HG02970 (cell line): ENCODE data around the gene ADAMTSL2.

ENCODE experiments used
- ATAC-seq: cut with Tn5 transposase; IDR thresholded peaks from one replicate; pipeline ENCODE4 v1.9.1; 2021; ENCODE audit warnings: mild to moderate bottlenecking, moderate library complexity, moderate number of reproducible peaks; ENCODE audit not compliant: unreplicated experiment, low FRiP score

Gene ADAMTSL2

DNA sequence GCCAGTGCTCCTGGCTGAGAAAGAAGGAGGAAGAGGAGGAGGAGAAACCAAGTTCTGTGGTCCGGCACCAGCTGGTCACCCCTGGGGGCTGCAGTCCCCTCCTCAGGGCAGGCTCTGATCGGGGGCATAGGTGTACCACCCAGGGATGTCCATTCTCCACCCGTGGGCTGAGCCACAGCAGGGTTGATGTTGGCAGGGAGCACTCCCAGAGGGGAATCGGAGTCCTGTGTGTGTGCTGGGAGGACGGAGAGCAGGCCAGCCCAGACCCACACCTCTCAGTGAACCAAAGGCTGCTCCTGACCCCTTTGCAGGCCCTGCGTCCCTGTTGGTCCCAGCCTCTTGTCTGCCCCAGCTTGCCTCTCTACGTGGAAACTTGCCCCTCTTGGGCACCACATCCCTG is 4.6 kb upstream of the ADAMTSL2 start:
- no peak for ATAC-seq

GRCh38 chr9:133531293-133531692 is 3.2 kb upstream of the ADAMTSL2 start:
- ATAC-seq = no peak

DNA sequence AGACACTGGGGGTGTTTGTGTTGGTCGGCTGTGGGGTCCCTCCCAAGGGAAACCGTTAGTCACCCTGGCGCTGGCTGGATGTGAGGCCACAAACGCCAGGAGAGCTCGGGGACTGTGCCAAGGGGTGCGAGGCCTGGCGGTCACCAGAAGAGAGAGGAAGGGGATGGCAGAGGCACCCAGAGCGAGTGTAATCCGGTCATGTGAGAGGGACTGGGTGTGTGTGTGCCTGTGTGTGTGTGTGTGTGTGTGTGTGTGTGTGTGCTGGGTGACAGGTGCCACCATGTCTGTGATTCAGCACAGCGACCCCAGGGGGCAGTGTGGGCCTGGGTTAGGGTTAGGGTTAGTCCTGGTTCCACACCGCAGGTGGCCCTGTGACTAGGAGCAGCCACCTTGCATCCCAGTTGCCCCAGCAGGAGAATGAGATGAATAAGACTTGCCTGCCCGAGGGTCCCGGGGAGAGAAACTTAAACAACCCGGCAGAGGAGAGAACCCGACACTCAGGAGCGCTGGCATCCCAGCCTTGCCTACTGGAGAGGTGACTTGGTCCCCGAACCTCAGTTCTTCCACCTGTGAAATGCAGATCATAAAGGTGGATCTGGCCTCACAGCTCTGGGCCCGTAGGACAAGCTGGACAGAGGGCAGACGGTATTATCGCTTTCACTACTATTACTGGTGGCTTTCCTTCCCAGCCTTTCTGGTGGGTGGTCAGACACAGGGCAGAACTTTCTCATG is 1.4 kb upstream of the ADAMTSL2 start:
- ATAC-seq = no peak

- no peak for ATAC-seq
Observed at GRCh38 chr9:133533857-133534256, 647 bp upstream of the ADAMTSL2 start.

GRCh38 chr9:133535306-133535877 is 888 bp downstream of the ADAMTSL2 start:
- ATAC-seq = no peak

DNA sequence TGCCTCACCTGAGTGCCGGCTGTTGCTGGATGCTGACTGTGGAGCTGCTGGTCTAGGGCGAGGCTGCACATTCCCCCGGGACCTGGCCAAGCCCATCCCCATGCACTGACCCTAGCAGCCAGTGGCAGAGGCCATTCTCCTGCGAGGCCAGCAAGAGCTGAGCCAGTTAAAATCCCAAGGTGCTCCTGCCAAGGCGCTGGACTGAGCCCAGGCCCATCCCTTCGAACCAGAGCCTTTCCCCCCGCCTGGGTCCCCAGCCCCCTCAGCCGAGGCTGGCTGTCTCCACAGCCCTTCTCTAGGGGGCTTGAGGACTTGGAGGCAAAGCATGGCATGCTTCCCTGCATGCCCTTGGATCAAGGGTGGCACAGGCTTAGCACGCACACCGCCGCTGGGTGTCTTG is 1.6 kb downstream of the ADAMTSL2 start:
- no peak for ATAC-seq

DNA sequence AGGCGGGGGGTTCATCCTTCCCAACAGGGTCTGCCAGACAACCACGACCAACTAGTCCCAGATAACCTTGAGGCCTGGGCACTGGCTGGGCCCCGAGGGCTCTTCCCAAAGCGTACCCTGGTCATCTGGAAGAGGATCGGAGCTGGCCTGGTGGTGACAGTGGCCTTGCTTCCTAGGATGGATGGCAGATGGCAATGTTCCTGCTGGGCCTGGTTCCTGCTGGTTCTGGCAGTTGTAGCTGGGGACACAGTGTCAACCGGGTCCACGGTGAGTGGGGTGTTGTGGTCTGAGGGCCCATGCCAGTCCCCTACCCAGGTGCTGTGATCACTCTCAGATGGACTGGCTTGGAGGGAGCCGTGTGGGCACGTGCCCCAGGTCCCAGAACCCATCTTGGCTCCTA is 2.0 kb downstream of the ADAMTSL2 start:
- no peak for ATAC-seq

DNA sequence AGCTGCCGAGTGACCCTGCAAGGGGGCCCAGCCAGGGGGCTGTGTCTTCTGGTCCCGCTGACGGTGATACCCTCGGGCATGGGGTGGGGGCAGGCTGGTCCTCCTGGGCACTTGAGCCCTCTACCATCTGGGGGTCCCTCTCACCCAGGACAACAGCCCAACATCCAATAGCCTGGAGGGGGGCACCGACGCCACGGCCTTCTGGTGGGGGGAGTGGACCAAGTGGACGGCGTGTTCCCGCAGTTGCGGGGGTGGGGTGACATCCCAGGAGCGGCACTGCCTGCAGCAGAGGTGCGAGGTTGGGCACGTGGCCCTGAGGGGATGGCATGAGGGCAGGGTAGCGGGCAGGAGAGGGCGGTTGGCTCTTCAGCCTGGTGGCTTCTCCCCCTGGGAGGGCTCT is 2.8 kb downstream of the ADAMTSL2 start:
- no peak for ATAC-seq

DNA sequence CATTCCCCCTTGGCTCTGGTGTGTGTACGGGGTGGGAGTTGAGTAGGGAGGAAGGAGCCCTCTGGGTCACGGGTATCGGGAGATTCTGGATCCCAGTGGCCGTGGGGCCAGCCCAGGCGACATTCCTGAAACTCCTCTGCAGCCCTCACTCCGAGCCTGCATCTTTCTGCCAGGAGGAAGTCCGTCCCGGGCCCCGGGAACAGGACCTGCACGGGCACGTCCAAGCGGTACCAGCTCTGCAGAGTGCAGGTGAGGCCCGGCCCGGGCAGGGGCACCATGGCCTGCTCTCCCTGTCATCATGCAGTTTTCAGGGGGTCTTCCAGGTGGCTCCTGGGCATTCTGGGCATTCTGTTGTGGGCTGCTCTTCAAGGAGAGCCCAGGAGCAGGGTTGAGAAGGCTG is 3.7 kb downstream of the ADAMTSL2 start:
- ATAC-seq = no peak

- ATAC-seq = no peak
Observed at GRCh38 chr9:133538851-133539833, 4.6 kb downstream of the ADAMTSL2 start.

DNA sequence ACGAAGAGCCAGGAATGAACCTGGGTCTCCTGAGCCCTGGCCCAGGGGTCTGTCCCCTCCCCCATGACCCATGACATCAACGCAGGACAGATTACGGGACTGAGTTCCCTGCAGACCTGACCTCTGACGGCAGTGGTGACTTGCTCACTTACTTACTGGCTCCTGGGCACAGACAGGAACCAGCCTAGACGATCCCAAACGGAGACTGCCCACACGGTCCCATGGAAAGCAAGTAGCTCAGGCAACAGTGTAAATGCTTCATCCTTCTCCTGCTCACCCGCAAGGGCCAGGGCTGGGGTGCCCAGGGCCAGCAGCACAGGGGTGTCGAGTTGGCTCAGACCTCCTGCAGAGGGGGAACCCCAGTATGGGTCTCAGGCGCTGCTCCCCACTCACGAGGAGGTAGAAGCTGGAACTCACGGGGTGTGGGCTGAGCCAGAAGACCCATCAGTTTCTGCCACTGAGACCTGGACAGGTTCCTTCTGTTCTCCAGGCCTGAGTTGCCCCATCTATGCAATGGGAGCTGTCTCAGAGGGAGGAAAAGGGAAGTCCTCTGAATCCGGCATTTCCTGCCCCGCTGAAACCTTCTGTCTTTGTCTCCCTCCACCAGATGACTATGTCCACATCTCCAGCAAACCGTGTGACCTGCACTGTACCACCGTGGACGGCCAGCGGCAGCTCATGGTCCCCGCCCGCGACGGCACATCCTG is 5.6 kb downstream of the ADAMTSL2 start:
- ATAC-seq = no peak

DNA sequence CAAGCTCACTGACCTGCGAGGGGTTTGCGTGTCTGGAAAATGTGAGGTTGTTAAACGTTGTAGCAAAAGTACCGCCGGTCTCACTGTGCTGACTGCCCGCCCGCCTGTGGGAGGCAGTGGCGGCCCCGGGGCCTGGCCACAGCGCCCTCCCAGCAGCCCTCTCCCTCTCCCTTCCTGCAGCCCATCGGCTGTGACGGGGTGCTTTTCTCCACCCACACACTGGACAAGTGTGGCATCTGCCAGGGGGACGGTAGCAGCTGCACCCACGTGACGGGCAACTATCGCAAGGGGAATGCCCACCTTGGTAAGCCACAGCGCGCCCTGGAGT is 6.2 kb downstream of the ADAMTSL2 start:
- no peak for ATAC-seq

DNA sequence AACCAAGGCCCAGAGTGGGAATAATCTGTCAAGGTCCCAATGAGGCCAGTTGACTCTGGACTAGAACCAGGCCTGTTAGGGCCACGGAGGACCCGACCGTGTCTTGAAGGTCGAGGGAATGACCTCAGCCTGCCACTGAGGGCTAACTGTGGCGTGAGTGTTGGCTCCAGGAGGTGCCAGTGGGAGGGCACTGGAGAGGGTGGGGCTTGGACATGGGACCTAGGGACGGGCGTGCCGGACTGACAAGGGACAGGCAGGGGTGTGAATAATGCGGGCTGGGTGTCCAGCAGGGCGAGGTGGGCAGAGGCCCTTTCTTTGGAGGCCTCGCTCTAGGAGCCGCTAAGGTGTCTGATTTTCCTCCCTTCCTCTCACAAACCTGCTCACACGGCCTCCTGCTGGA is 7.5 kb downstream of the ADAMTSL2 start:
- no peak for ATAC-seq

GRCh38 chr9:133543772-133544467 is 9.4 kb downstream of the ADAMTSL2 start:
- no peak for ATAC-seq

DNA sequence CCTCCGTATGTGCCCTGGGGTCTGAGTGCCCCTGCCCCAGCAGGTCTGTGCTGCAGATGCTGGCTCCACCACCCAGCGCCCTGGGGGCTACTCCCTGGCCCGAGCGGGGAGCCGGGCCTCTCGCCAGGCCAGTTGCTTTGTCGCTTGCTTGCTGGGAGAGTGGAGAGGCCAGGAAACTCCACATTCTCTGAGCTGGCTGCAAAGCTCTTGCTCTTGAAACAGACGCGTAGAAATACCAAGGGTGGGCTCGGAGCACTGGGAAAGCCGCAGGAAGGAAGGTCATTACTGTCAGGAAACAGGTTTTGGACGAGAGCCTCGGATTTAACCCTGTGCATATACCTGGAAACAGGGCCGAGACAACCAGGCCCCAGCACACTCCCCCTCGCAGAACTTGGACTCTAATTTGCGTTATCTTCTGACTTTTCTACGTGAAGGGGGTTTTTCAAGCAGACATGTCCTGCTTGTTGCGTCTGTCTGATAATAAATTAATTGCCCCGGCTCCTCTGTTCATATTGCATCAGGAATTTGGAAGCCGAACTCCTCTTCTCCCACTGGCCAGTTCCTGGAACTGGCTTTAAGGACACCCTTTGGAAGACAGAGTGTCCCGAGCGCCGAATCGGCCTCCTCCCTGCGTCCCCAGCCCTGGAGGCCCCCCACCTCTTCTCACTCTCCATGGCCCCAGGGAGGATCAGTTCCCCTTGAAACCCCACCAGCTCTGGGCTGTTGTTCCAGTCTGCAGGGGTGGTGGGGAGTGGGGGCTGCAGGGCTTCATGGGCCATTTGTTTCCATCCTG is 11.2 kb downstream of the ADAMTSL2 start:
- no peak for ATAC-seq

- no peak for ATAC-seq
Observed at GRCh38 chr9:133546287-133546680, 11.8 kb downstream of the ADAMTSL2 start.

DNA sequence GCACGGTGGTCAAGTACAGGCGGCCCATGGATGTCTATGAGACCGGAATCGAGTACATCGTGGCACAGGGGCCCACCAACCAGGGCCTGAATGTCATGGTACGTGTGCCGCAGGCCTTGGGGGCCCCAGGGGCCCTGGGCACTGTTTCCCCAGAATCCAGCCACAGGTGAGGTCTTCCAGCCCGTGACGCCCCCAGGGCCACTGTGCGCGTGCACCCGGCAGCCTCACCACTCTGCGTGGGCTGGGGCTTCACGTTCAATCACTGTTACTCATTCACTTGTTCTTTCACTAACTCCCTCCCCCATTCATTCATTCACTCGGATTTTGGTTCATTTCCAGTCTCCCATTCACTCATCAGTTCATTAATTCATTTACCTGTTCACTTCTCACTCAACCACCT is 12.6 kb downstream of the ADAMTSL2 start:
- no peak for ATAC-seq

DNA sequence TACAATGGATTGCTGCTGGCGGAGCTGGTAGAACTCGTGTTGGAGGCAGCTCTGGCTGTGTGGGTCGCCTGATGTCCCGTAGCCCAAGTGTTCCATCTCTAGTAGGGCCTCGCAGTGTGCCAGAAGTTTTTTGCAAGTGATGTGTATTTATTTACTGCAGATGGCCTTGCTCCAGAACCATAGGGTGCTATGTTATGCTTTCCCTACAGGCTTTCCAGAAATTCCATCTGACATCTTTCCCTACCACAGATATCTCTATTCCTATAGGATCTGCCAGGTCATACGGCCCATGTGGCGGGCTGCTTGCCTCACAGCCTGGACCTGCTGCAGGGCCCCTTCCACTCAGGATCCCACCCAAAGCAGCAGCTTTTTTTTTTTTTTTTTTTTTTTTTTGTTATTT is 16.9 kb downstream of the ADAMTSL2 start:
- no peak for ATAC-seq

DNA sequence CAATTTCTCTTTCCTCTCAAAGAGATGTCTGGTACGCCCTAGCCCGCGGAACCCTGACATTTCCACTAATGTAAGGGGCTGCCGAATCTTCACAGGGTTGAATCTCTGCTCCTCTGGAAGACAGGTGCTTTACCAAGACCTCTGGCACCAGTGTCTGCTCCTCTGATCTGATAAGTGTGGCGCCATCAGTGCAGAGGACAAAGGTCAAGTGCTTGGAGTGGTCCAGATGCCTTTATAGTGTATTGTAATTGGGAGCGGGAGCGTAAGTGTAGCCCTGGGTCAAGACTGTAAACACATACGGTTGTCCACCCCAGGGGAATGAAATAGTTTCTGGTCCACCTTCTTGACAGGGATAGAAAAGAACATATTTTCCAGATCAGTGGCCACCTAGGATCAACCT is 17.7 kb downstream of the ADAMTSL2 start:
- ATAC-seq = no peak
